Spinal cord (tissue), 4 donors: ENCODE measurements around the gene VWA5A. TPM values are rescaled to one million over a fixed set of nuclear protein-coding genes. Genes with fewer than 3 reads are reported as not detected.

Experiments used
- polyA plus RNA-seq, 2 donors: library from polyadenylated mRNA; unstranded; fragments of 120-200 nt; gene quantifications; one replicate each; pipeline ENCODE4 v1.2.1, GENCODE V29; 2013; ENCODE audit not compliant: insufficient read length in 2 of 2
- total RNA-seq, 2 donors: library from RNA; depleted of rRNA in 1 of 2; stranded (reverse); fragments of 120-200 nt in 1 of 2; fragments of >200 nt in 1 of 2; gene quantifications; one replicate each; pipeline versions ENCODE4 v1.2.3 to v1.2.4, GENCODE V29; 2013 to 2014

VWA5A gene
- total and polyA plus RNA-seq, 4 donors: 22.8 to 50.4 (median 40.0) TPM

Other genes with a start within 250 kb of the VWA5A start
- gene TMEM225, start 229.8 kb upstream of the VWA5A start, total RNA-seq: not detected
- not detected for gene TMEM225, start 229.8 kb upstream of the VWA5A start, polyA plus RNA-seq
- gene OR8D4, start 213.3 kb upstream of the VWA5A start, total RNA-seq: under 1 TPM; 0.06 to 0.10 TPM
- not detected for gene OR8D4, start 213.3 kb upstream of the VWA5A start, polyA plus RNA-seq
- gene OR4D5, start 175.8 kb upstream of the VWA5A start, total RNA-seq: not detected
- not detected for gene OR4D5, start 175.8 kb upstream of the VWA5A start, polyA plus RNA-seq
- gene OR6T1, start 171.6 kb upstream of the VWA5A start, total RNA-seq: not detected
- gene OR6T1, start 171.6 kb upstream of the VWA5A start, polyA plus RNA-seq: not detected
- gene OR10S1, start 137.7 kb upstream of the VWA5A start, total RNA-seq: not detected
- gene OR10S1, start 137.7 kb upstream of the VWA5A start, polyA plus RNA-seq: not detected
- gene OR10G6, start 120.3 kb upstream of the VWA5A start, total RNA-seq: not detected
- not detected for gene OR10G6, start 120.3 kb upstream of the VWA5A start, polyA plus RNA-seq
- not detected for gene OR10G4, start 102.5 kb upstream of the VWA5A start, total RNA-seq
- gene OR10G4, start 102.5 kb upstream of the VWA5A start, polyA plus RNA-seq: not detected
- gene OR10G9, start 92.4 kb upstream of the VWA5A start, total RNA-seq: not detected
- gene OR10G9, start 92.4 kb upstream of the VWA5A start, polyA plus RNA-seq: not detected
- gene OR10G8, start 88.7 kb upstream of the VWA5A start, total RNA-seq: not detected
- not detected for gene OR10G8, start 88.7 kb upstream of the VWA5A start, polyA plus RNA-seq
- not detected for gene OR10G7, start 74.1 kb upstream of the VWA5A start, total RNA-seq
- not detected for gene OR10G7, start 74.1 kb upstream of the VWA5A start, polyA plus RNA-seq
- not detected for gene OR10D3, start 67.9 kb downstream of the VWA5A start, total RNA-seq
- not detected for gene OR10D3, start 67.9 kb downstream of the VWA5A start, polyA plus RNA-seq
- not detected for gene OR8G1, start 125.6 kb downstream of the VWA5A start, total RNA-seq
- gene OR8G1, start 125.6 kb downstream of the VWA5A start, polyA plus RNA-seq: not detected
- not detected for gene OR8G5, start 140.9 kb downstream of the VWA5A start, total RNA-seq
- not detected for gene OR8G5, start 140.9 kb downstream of the VWA5A start, polyA plus RNA-seq
- gene OR8D1, start 198.5 kb downstream of the VWA5A start, total RNA-seq: not detected
- gene OR8D1, start 198.5 kb downstream of the VWA5A start, polyA plus RNA-seq: not detected
- gene OR8D2, start 204.7 kb downstream of the VWA5A start, total RNA-seq: not detected
- gene OR8D2, start 204.7 kb downstream of the VWA5A start, polyA plus RNA-seq: not detected